Measurements from ENCODE around the gene PCGF1.
"Not testable (repeated sequence)": the region's sequence is repeated elsewhere in the genome, so short reads cannot be mapped to it uniquely, and the experiment has no call there.

PCGF1 gene

DNA sequence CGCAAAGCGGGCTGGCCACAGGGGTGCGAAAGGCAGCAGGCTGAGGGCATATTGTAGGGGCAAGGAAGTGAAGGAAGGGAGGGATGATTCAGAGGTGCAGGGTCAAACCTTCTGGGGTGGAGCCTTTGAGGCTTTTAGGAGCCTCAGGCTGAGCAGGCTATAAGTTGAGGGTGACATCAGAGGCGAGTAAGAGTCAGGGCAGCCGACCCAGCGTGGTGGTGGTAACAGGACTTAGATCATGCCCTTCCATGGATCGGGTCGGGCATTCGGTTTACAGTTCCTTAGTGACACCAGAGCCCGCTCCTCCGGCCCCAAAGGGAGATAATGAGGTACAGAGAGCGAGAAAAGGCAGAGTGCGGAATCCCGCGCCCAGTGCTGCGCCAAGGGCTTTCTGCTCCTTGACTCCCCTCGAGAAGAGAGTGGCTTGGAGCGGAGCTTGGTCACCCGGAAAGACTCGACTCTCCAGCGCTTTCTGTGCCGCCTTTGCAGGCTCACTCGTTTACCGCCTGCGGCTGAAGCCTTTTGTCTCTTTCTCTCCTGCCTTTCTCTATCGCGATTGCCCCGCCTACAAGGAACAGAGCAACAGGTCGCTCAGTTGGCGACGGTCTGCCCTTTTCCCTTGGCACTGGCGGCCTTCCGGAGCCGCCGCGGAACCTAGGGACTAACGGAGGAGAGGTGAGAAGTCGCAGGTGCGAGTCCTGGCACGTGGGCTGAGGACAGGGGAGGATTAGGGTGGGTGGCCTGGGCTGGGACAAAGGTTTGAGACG, 8.8 kb downstream of the PCGF1 start:
- no peak for DNase-seq

DNA sequence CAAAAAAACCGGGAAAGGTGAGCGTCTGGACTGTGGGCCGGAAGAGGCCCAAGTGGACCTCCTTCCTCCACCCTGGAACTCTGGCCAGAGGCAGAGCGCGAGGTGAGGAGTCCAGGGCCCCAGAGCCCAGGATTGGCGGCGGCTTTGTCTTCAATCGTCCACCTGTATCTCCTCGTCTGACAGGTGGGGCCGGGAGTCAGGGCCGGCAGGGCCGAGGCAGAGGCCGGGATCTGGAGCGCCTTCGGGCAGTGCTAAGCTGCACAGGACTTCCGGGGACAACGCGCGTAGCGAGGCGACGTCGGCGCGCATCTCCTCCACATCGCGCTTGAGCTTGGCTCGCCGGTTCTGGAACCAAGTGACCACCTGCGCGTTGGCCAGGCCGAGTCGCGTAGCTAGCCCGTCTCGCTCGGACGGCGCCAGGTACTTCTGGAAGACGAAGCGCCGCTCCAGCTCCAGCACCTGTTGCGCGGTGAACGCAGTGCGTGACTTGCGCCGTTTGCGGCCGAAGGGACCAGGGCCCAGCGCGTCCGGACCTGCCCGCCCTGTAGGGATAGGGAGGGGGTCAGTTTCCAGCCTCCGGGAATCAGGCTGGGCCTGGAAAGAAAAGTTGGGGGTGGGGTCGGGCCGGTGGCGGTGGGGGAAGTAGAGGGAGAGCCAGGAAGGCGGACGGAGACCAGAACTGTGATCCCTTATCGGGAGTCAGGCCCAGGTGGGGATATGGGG, 9.6 kb downstream of the PCGF1 start:
- no peak for DNase-seq

DNA sequence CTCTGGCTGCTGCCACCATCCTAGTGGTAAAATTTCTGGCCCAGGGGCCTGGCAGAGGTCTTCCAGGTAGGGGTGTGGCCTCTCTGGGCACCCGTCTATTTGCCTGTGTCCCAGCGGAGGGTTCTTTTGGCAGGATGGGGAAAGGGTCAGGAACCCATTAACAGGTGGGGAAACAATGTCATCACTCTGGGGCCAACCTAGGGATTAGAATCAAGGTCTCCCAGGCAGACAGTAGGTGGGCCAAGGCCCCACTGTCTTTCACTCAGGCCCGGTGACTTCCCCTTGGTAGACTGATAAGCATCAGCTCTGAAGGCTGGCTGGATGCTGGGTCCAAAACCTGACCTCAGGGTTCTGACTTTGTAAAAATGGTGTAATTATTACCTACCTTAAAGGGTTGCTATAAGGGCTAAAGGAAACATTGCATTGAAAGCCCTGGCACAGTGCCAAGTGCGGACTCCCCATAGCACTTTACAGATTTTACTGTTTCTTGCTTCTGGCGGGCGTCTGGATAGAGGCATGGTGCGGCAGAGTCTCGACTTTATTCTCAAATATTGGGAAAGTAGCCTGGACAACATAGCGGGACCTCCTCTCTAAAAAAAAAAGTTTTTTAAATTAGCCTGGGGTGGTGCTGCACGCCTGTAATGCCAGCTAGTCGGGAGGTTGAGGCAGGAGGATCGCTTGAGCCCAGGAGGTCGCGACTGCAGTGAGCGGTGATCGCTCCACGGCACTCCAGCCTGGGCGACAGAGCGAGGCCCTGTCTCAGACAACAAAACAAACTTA, 10.3 kb downstream of the PCGF1 start:
- no peak for DNase-seq

DNA sequence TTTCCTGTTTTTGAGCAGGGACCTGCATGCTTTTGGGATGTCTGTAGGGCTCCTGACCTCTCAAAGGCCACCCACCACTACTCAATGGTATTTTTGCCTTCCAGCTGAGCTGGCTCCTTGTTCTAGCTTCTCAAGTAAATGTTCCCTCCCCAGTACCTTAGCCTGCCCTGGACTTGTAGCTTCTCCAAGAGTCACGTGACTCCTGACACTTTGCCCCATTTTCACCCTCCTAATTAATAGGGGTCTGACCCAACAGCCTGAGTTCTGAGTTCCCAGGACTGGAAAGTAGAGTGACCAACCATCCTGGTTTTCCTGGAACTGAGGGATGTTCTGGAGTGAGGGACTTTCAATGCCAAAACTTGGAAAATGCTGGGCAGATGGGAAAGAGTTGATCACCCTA, 12.1 kb downstream of the PCGF1 start:
- no peak for DNase-seq

DNA sequence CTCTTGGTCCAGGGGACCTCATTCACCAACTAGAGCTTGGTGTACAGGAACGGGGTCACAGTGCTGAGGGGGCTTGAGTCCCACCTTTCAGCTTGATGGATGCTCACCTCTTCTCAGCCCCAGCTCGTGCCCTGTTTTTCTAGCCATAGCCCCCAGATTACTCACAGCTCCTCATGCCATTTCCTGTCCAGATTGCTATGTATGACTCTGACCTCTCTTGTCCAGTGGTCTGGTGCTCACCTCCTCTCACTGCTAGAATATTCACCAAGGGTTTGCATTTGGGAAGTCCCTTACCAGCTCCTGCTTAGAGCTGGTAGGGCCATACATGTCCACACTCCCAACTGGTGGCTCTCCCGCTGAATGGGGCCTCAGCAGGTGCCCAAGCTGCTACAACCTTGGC, 13.9 kb downstream of the PCGF1 start:
- DNase-seq = no peak

DNA sequence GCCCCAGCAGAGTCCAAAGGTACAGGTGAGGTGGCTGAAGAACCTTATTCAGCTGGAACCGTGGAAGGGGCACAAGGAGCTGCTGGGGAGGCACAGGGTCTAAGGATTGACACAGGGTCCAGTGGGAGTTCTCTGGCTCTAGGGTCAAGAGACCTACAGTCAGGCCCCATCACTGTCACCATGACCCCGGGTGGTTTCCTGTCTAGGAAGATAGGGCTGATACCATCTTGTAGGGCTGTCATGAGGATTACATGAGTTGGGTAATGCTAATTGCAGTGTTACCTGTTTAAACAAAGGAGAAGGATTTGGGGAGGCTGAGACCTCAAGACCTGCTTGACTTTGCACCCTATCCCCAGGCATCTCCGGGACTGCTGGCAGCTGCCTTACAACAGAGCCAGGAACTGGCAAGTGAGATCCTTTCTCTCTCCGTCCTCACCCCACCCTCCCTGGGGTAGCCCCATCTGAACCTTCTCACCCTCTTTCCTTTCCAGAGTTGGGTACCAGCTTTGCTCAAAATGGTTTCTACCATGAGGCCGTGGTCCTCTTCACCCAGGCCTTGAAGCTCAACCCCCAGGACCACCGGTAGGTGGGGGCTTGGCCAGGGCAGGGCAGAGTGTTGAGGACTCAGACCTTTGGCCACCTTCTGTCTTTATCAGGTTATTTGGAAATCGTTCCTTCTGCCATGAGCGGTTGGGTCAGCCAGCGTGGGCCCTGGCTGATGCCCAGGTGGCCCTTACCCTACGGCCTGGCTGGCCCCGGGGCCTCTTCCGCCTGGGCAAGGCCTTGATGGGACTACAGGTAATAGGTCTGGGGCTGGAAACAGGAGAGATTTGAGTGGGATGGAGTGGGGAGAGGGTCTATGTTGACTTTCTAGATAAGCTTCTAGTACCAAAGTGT, 15.6 kb downstream of the PCGF1 start:
- no peak for DNase-seq

DNA sequence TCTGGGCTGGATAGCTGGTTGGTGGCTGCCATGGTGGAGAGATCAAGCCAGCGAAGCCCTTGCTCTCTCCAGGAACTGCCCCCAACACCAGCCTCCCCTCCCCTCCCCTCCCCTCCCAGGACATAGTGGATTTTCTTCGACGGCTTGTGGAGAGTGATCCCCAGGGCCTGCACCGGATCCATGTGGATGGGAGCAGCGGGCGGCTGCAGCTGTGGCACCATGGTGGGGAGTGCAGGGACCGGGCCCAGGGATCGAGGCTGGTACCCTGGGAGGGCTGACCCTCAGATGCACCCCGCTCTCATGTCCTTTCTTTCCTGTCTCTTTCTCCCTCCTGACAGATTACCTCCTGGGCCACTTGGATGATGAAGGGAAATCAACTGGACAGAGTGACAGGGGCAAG, 17.6 kb downstream of the PCGF1 start:
- no peak for DNase-seq

DNA sequence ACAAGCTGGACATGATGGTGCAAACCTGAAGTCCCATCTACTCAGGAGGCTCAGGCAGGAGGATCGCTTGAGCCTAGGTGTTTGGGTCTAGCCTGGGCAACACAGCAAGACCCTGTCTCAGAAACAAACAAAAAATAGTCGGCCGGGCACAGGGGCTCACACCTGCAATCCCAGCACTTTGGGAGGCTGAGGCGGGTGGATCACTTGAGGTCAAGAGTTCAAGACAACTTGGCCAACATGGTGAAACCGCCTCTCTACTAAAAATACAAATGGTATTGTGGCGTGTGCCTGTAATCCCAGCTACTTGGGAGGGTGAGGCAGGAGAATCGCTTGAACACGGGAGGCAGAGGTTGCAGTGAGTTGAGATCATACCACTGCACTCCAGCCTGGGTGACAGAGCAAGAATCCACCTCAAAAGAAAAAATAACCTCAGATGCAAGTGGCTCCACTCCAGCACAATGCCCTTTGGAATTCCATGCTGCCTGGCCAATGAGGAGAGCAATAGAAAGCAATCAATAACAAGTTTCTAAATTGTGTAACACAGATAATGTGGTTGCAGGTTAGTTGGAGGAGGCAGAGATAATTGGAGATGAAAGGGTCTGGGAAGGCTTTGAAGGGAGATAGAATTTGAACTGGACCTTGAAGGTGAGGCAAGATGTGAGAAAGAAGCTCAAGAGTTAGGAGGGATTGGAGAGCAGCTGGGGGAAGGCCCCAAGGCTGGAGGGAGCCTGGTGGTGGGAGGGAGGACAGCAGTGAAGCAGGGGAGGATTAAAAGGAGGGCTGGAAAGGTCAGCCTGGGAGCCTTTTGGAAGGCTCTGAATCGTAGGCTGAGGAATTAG, 18.6 kb downstream of the PCGF1 start:
- no peak for DNase-seq

DNA sequence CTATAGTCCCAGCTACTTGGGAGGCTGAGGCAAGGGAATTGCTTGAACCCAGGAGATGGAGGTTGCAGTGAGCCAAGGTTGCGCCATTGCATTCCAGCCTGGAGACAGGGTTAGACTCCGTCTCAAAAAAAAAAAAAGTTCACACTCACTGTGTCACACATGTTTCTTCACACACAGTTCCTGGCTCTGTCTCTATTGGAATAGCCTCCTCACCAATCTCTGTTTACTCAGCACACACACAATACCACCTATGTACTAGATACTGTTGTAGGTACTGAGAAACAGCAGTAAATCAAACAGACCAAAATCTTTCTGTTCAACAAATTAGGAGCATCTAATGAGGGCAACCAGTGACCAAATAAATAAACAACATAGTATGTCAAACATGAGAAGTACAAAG, 21.4 kb downstream of the PCGF1 start:
- DNase-seq = no peak

DNA sequence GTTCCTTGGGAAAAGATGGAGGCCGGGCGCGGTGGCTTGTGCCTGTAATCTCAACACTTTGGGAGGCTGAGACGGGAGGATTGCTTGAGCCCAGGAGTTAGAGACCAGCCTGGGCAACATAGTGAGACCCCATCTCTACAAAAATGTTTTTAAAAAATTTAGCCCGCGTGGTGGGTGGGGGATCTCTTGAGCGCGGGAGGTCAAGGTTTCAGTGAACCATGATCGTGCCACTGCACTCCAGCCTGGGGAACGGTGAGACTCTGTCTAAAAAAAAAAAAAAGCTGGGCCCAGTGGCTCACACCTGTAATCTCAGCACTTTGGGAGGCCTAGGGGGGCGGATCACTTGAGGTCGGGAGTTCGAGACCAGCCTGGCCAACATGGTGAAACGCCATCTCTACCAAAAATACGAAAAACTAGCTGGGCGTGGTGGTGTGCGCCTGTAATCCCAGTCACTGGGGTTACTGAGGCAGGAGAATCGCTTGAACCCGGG, 23.8 kb downstream of the PCGF1 start:
- DNase-seq = not testable (repeated sequence)

DNA sequence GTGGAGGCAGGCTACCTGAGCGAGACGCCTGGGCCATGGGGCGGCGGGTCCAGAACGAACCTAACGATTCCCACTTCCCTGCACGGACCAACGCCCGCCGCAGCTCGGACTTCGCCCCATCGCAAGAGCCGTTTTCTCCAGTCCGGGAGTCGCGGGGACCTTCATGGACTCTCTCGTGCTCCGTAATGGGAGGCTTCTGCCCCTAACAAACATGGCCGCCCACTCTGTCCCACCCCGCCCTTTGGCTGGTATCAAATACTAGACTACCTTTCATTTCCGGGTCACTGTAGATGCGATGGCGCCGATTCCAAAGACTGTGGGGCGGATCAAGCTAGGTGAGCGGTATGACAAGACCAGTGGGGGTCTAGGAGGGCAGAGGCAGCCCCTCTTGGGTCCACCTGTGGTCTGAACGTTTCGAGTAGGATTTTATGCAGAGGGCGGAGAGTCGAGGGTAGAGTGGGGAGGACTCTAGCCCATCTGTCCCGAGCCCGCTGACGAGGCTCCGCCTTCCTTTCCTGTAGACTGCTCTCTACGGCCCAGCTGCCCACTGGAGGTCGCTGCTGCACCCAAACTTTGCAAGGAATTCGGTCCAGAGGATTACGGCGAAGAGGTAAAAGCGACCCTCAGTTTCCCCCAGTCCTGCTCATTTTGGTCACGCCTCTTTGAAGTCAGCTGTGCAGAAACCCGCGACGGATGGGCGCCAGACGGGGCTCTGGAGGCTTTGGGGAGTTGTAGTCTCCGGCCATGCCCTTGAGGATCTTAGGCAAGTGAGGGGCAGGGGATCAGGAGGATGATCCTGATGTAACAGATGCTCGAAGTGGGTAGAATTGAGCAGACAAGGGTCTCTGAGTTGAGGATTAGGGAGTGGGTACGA, 24.5 kb downstream of the PCGF1 start, which contains the start of the genes CCDC142 and TTC31:
TSS of gene CCDC142 (minus strand) at position 198 of the 874 bp plus-strand sequence. CDS start at position 37, 161 bp downstream.
TSS of gene TTC31 (plus strand) at position 281 of the 874 bp plus-strand sequence. CDS start at position 296, 15 bp downstream.
- DNase-seq = peak; percentile 89

DNA sequence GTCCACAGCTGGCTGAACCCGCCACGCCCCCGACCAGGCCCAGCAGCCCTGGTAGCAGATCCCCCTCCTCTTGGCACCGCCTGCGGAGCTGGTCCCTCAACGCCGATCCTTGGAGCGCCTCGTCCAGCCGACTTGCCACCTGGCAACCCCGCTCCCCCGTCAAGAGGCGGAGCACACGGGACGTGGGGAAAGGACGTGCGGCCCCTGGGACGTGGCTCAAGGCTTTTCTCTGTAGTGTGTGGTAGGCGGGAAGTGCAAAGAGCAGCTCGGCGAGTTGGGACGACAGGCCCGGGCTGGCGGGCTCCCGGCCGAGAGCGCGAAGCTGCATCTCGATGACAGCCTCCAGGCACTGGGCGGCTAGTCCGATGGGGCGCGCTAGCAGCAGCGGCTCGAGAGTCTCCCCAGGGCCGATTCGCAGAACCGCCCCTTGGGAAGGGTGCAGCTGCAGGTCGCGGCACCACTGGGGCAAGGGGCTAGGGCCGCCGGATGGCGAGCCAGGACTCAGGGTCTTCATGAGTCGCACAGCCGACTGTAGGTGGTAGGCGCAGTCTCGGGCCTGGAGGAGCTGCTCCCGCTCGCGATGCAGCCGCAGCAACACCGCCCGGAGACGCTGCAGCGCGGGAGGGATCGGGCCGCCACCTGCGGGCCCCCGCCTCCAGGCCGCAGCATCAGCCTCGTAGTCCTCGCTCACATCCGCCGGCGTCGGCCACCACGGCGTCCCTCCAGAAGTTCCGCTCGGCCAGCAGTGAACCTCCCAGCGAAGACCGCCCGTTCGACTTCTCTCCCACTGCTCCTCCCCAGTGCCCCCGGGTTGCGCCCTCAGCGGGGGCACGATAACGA, 25.3 kb downstream of the PCGF1 start:
- no peak for DNase-seq

DNA sequence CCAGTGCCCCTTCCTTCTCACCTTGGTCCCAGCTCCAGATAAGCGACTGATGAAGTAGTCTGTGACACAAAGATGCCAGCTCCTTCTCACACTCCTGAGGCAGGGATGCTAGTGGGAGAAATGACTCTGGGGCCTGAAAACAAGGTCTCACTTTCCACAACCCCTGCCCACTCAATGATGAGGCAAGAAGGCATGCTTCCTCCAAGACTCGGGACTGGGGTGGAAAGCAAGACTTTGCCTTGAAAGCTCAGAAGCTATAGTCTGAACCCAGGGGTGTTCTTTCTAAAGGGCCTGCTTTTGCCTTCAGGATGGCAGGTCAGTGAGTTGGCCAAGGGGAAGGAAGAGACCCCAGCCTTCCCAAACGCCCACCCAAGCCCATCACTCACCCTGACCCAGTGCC, 26.1 kb downstream of the PCGF1 start:
- DNase-seq = no peak

DNA sequence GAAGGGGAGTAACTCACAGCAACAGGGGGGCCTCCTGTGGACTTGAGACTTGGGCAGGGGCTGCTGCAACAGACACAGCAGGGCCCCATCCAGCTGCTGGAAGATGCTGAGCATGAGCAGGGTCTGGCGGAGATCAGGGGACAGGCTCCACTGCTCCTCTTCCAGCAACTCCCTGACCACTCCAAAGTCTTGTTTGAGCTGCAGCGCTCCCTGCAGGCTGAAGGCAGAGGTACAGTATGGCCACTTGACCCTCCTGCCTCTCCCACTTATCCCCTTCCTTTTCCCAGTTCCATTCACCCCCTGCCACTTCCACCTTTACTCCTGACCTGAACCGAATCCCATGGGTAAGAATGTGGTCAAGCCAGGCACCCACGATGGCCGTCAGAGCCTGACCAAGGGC, 32.6 kb downstream of the PCGF1 start:
- DNase-seq = no peak

DNA sequence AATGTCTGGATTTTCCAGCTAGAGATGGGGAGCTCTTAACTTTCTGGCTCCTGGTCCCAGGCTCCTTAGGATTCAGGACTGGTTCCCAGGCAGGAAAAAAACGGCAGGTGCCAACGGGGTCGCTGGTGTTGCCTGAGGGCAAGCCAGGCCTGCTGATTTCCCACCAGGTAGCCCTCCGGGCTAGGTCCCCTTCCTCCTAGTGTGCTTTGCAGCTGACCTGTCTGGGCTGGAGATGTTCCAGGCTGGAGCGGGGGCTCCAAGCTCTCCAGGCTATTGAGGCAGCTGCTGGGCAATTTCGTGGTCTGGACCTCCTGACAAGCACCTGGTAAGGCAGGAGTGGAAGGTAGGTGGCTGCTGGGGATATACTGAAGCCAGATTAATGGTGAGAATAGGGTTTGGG, 33.0 kb downstream of the PCGF1 start:
- DNase-seq = no peak

DNA sequence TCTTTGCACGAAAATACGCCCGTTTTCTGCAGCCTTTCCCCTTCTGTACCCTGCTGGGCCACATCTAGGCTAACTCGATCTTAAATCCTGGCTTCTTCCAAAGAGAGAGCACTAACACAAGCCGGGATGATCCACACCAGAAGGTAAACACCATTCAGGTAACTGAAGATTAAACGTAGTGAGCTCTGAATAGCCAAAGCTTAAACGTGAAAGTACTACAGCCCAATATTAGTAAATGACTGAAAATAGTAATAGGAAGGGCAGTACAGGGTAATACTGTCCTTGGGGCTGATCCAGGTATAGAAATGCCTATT, 34.6 kb downstream of the PCGF1 start:
- no peak for DNase-seq

DNA sequence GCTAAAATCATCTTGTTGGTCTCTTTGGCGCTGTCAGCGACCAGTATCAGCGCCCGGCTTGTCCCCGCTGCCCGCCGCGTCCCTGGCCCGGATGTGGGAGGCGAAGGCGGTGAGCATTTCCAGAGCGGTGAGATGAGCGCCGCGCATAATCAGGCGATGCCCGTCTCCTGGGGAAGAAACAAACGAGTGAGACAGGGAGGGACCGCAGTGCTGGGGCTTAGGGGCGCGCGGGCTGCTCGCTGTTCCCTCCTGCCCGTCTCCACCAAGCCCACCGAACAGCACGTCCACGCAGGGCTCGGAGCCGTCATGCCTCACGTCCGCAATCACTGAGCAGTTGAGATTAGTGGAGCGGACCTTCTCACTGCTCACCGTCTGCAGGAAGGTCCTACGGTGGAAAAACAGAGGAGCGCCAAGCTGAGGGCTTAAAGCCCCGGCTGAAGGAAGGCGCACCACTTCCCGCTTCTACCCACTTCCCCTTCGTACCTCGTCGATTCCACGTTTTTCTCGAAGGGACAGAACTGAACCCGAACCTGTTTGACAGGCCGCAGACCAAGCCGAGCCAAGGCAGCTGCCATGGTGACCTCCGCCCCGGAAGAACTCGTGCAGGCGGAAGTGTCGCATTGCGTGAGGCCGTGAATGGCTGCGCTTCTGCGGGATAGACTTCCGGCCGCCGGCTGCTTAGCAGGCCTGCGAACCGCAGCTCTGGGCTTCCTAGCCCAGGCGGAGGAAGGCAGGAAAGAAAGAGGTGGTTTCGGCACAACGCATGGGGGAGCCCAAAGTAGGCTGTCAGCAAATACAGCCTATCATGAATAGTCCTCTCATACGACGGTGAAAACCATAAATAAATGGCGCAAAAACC, 35.2 kb downstream of the PCGF1 start, which contains the start of gene MRPL53:
TSS of gene MRPL53 (minus strand) at position 595 of the 859 bp plus-strand sequence. CDS start at position 575, 20 bp downstream.
- peak; percentile 77 for DNase-seq
